Right lobe of liver (tissue), 6 donors: ENCODE results near the gene MARK3. TPM values are rescaled to one million over a fixed set of nuclear protein-coding genes. Genes with fewer than 3 reads are reported as not detected.

ENCODE experiments used
- ATAC-seq, 4 donors: fragments of 200-7000 bp; cut with Tn5 transposase; one replicate each; pipeline ENCODE4 v1.9.1; 2020; ENCODE audit warnings: mild to moderate bottlenecking in 4 of 4, moderate library complexity in 4 of 4
- DNase-seq, 3 donors: peaks; one replicate each; pipeline ENCODE4 v3.0.0-alpha.2; 2020
- H3K27ac ChIP-seq, 3 donors: fragments of 200-600 bp; one replicate each; pipeline ENCODE4 v1.8.0; 2022
- H3K27me3 ChIP-seq, 2 donors: fragments of 200-600 bp; one replicate each; pipeline ENCODE4 v1.8.0; 2022
- H3K36me3 ChIP-seq, 4 donors: fragments of 200-600 bp; sonication (generic) in 1 of 4; one replicate each; pipeline versions ENCODE4 v1.5.1 to v1.8.0; 2017 to 2022; ENCODE audit warnings: control low read depth in 1 of 4
- H3K4me1 ChIP-seq, 4 donors: fragments of 200-600 bp; sonication (generic) in 1 of 4; one replicate each; pipeline versions ENCODE4 v1.5.1 to v1.8.0; 2017 to 2022; ENCODE audit warnings: control low read depth in 1 of 4
- H3K4me3 ChIP-seq, 3 donors: fragments of 200-600 bp; one replicate each; pipeline ENCODE4 v1.8.0; 2022
- H3K9me3 ChIP-seq, 4 donors: fragments of 200-600 bp; sonication (generic) in 1 of 4; one replicate each; pipeline versions ENCODE4 v1.5.1 to v1.8.0; 2017 to 2022; ENCODE audit warnings: control low read depth in 1 of 4
- CTCF ChIP-seq, 4 donors: fragments of 200-600 bp in 3 of 4; fragments of 450-650 bp in 1 of 4; IDR thresholded peaks; one replicate each; pipeline versions ENCODE4 v1.5.1 to v1.8.0; 2016 to 2022; ENCODE audit warnings: antibody characterized with exemption in 4 of 4, mild to moderate bottlenecking in 2 of 4
- POLR2A ChIP-seq: fragments of 450-650 bp; IDR thresholded peaks from one replicate; pipeline ENCODE4 v1.6.1; 2017; ENCODE audit warnings: antibody characterized with exemption, mild to moderate bottlenecking
- WGBS: methylation state at CpG from one replicate; pipeline ENCODE4 v1.1.6; 2018; ENCODE audit warnings: low coverage, low lambda C conversion rate; ENCODE audit not compliant: insufficient coverage; ENCODE audit errors: missing lambda C conversion rate; 5-methylcytosine and 5-hydroxymethylcytosine counted together
- intact Hi-C, 2 donors: fragments of 100-400 bp; cut with DNase I; formaldehyde crosslinking; loops; one replicate each; pipeline versions ENCODE4 v1.11.2 to v1.14.1; 2022
- total RNA-seq, 6 experiments: library from RNA; depleted of rRNA in 2 of 6; stranded (reverse); fragments of >200 nt in 2 of 6; fragmentation: NEBNext Ultra II Directional in 3 of 6; extraction: Animal tissue kit (Norgen Biotek cat#: 25700) in 3 of 6; gene quantifications; one replicate each; pipeline versions ENCODE4 v1.1.0 to v1.2.4, GENCODE V29; 2016 to 2023
- donor health status: DM: no; HTN: yes; CAD: no.
- donor health status: DM: no; HTN: no; CAD: no.
- donor health status: DM: no; HTN: no; CAD: no.
- donor health status: DM: no; HTN: yes; CAD: no.
- donor health status: DM: no; HTN: yes; CAD: no.

The MARK3 gene
- total RNA-seq, 6 experiments from 2014 or later: 25.5 to 34.3 (median 27.3) TPM

GRCh38 chr14:103436533-103436932 is 51.3 kb downstream of the MARK3 start:
- no peaks in the 10 kb centered on the region for H3K4me1 ChIP-seq
- H3K27ac ChIP-seq: no peak overlapping the region
- H3K27me3 ChIP-seq: no peaks in the 10 kb centered on the region
- H3K9me3 ChIP-seq: no peaks in the 10 kb centered on the region
- H3K36me3 ChIP-seq: peaks cover 0 to 6% (median 0%) of the 10 kb centered on the region in 4 donors
- 90% methylated on average over 4 of the region's 5 CpGs for WGBS
- intact Hi-C loops: no loop called here
- no peak for TF ChIP-seq POLR2A
- TF ChIP-seq CTCF (IDR thresholded peaks at IDR 0.05): no peak
- H3K4me3 ChIP-seq: no peak overlapping the region
- no peak for ATAC-seq
- DNase-seq: no peak

- WGBS: 91% methylated on average over 6 of the region's 6 CpGs
- Histone ChIP-seq H3K4me3 (no peak overlapping the region), H3K27me3 (no peaks in the 10 kb centered on the region), H3K4me1 (peaks cover 0 to 9% (median 0%) of the 10 kb centered on the region in 4 donors), H3K9me3 (no peaks in the 10 kb centered on the region), H3K36me3 (peaks cover 0 to 6% (median 0%) of the 10 kb centered on the region in 4 donors), H3K27ac (no peak overlapping the region)
- intact Hi-C loops: no loop called here
- ATAC-seq (no peak), DNase-seq (no peak)
- TF ChIP-seq POLR2A (no peak), CTCF (IDR thresholded peaks at IDR 0.05) (no peak)
These were observed 57.1 kb downstream of the MARK3 start for GRCh38 chr14:103442288-103442687.

GRCh38 chr14:103443111-103443510 is 57.9 kb downstream of the MARK3 start:
- no peak overlapping the region for H3K4me3 ChIP-seq
- H3K27me3 ChIP-seq: no peaks in the 10 kb centered on the region
- no peaks in the 10 kb centered on the region for H3K9me3 ChIP-seq
- H3K4me1 ChIP-seq: peaks cover 0 to 9% (median 0%) of the 10 kb centered on the region in 4 donors
- 65% methylated on average over 2 of the region's 2 CpGs for WGBS
- intact Hi-C loops: no loop called here
- no peak for ATAC-seq
- peaks cover 0 to 6% (median 0%) of the 10 kb centered on the region in 4 donors for H3K36me3 ChIP-seq
- TF ChIP-seq POLR2A (no peak), CTCF (IDR thresholded peaks at IDR 0.05) (no peak)
- H3K27ac ChIP-seq: no peak overlapping the region
- DNase-seq: no peak

GRCh38 chr14:103444837-103445524 is 59.8 kb downstream of the MARK3 start:
- WGBS: 55% methylated on average over 4 of the region's 4 CpGs
- Histone ChIP-seq H3K36me3 (peaks cover 0 to under 1% (median 0%) of the 10 kb centered on the region in 4 donors), H3K4me3 (no peak overlapping the region), H3K27ac (no peak overlapping the region), H3K4me1 (peaks cover 0 to 12% (median 0%) of the 10 kb centered on the region in 4 donors), H3K9me3 (no peaks in the 10 kb centered on the region), H3K27me3 (no peaks in the 10 kb centered on the region)
- TF ChIP-seq POLR2A (no peak), CTCF (IDR thresholded peaks at IDR 0.05) (no peak)
- DNase-seq: no peak
- intact Hi-C loops: no loop called here
- peak; percentile 27 to 73 (median 50) for ATAC-seq
